HCT116 (cell line): ENCODE measurements around the gene MYRFL.

ENCODE experiments used
- CTCF ChIP-seq, 3 experiments: fragments of 200-600 bp in 1 of 3; sonication (generic) in 1 of 3; IDR thresholded peaks in 2 of 3; conservative IDR thresholded peaks in 1 of 3; 2 replicates each; pipeline ENCODE4 v1.5.1; 2012 to 2017; ENCODE audit warnings: low read depth in 2 of 3, low read length in 2 of 3, antibody characterized with exemption in 1 of 3, borderline replicate concordance in 1 of 3, control low read depth in 1 of 3, mild to moderate bottlenecking in 1 of 3, mixed read lengths in 1 of 3, mixed run types in 1 of 3, moderate library complexity in 1 of 3; ENCODE audit not compliant: insufficient read depth in 1 of 3
- EGR1 ChIP-seq: IDR thresholded peaks from 2 replicates; pipeline ENCODE4 v1.6.1; 2012; ENCODE audit warnings: low read depth
- EZH2 ChIP-seq: fragments of 200-600 bp; sonication (generic); IDR thresholded peaks from 2 replicates; pipeline ENCODE4 v1.6.1; 2017; ENCODE audit warnings: antibody characterized with exemption, mixed run types
- POLR2A ChIP-seq: IDR thresholded peaks from 2 replicates; pipeline ENCODE4 v1.7.0; 2011; ENCODE audit warnings: borderline replicate concordance; ENCODE audit not compliant: insufficient read depth, insufficient read length; ENCODE audit errors: extremely low read depth
- REST ChIP-seq: IDR thresholded peaks from 2 replicates; pipeline ENCODE4 v1.6.1; 2012; ENCODE audit warnings: low read depth
- SIN3A ChIP-seq: IDR thresholded peaks from 2 replicates; pipeline ENCODE4 v1.6.1; 2012; ENCODE audit warnings: low read depth
- SRF ChIP-seq: IDR thresholded peaks from 2 replicates; pipeline ENCODE4 v1.6.1; 2012; ENCODE audit warnings: low read depth
- YY1 ChIP-seq: IDR thresholded peaks from 2 replicates; pipeline ENCODE4 v1.6.1; 2011; ENCODE audit warnings: low read length, low read depth, moderate library complexity, mild to moderate bottlenecking; ENCODE audit not compliant: insufficient replicate concordance; ENCODE audit errors: extremely low read depth
- ZNF274 ChIP-seq: fragments of 200-500 bp; sonication (Bioruptor generic); IDR thresholded peaks from 2 replicates; pipeline ENCODE4 v1.6.1; 2014; ENCODE audit warnings: mild to moderate bottlenecking, low read depth, low read length, inconsistent platforms

DNA sequence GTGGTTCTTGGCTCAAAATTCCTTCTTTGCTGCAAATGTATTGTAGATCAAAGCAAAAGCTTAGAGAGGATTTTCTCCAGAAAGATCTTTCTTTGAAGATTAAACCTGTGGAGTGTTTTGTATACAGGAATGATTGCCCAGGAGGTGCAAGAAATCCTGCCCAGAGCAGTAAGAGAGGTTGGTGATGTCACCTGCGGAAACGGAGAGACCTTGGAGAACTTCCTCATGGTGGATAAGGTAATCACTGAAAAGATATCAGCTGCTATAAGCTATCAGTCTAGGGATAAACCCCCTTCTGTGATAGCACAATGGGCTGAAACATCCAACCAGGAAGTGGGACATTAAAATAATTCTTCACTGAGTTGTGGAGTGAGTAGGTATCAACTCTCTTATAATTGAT, 85.7 kb downstream of the MYRFL start:
- TF ChIP-seq CTCF (IDR thresholded peaks at IDR 0.05 in 2 of 3, conservative IDR thresholded peaks at IDR 0.05 in 1 of 3; ENCODE audit: borderline replicate concordance in 1 of 3, insufficient read depth in 1 of 3, low read depth in 2 of 3, low read length in 2 of 3) (no peak), POLR2A (no peak), REST (no peak), EZH2 (no peak), SIN3A (no peak), YY1 (no peak), ZNF274 (no peak), SRF (no peak), EGR1 (no peak)
